Inflammatory macrophage treated with lipopolysaccharide for 4 hours (primary cell): ENCODE data around the gene SMCO3.
"Not testable (repeated sequence)": the region's sequence is repeated elsewhere in the genome, so short reads cannot be mapped to it uniquely, and the experiment has no call there.

Experiments used
- DNase-seq: peaks from one replicate; pipeline ENCODE4 v3.0.0-alpha.2; 2020

SMCO3 gene

DNA sequence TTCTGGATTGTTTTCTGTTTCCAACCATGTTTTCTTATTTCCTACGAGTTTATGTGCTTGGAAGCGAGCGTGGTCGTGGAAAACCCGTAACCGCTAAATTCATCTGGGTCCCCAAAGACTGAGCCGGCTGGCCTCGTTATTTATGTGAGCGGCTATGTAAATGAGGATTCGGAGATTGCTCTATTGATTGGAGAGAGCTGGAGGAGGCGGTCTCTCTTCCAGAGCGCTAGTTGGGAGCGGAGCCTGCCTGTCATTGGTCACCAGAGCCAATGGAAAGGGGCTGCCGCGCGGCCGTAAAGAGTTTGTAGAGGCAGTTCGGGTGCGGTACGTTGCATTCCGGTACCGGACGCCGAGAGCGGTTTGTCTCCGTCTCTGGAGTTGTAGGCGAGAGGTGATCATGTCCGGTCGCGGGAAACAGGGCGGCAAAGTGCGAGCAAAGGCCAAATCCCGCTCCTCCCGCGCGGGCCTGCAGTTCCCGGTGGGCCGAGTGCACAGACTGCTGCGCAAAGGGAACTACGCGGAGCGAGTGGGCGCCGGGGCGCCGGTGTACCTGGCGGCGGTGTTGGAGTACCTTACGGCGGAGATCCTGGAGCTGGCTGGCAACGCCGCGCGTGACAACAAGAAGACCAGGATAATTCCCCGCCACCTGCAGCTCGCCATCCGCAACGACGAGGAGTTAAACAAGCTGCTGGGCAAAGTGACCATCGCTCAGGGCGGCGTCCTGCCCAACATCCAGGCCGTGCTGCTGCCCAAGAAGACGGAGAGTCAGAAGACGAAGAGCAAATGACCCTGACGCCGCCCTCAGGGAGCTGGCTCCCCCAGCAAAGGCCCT is 39.7 kb downstream of the SMCO3 start:
- DNase-seq, result peak; percentile 95

DNA sequence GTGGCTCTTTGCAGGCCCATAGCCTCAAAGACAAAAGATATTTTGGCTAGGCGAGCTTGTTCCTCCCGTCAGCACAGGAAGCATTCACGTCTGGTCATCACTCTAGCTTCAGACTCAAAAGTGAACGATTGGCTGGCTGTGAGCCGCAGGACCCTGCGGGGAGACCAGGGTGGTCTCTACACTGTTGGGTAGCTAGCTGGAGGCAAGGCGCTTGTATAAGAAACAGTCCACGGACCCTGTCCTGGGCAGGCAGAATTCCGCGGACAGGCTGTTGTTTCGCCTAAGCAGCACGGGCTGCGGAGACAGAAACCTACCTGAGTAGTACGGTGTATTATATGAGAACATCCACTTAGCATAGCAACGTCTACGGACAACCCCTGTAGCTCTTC is 40.3 kb downstream of the SMCO3 start:
- no peak for DNase-seq

DNA sequence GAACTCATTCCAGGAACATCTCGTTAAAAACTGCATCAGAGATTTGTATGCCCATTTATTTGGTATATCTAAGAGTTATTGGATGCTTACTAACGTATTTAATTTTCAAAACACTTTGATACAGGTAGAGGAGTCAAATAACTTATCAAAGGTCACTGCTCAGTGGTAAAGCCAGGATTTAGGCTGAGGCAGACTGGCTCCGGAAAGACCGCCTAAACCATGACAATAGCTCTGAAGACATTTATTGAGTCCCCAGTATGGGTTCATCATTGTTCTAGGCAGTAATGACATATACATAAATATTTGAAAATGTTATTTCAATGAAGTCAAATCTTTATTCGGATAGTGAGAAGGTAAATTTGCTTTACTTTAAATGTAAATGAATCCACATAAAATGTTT is 41.0 kb downstream of the SMCO3 start:
- no peak for DNase-seq

DNA sequence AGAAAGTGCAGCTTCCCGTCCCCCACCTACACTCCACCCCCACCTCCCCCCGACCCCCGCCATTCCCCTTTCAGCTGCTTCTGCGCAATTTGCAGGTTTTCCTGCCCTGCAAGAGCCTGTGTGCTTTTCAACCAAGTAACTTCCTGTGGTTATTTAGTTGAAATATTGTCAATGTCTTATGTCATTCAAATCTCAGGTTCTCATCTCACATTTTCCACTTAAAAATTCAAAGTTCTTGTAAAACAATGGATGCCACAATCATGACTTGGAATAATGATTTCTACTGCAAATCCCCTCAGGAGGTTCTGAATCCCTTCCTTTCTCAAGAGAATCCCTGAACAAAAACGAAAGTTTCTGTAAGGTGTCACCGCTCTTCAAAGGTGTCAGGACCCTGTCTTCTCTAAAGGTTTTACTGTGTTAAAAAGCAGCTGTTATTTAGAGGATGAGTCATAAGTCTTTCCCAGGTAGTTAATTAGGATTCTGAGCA is 42.3 kb downstream of the SMCO3 start:
- DNase-seq, result peak; percentile 21

DNA sequence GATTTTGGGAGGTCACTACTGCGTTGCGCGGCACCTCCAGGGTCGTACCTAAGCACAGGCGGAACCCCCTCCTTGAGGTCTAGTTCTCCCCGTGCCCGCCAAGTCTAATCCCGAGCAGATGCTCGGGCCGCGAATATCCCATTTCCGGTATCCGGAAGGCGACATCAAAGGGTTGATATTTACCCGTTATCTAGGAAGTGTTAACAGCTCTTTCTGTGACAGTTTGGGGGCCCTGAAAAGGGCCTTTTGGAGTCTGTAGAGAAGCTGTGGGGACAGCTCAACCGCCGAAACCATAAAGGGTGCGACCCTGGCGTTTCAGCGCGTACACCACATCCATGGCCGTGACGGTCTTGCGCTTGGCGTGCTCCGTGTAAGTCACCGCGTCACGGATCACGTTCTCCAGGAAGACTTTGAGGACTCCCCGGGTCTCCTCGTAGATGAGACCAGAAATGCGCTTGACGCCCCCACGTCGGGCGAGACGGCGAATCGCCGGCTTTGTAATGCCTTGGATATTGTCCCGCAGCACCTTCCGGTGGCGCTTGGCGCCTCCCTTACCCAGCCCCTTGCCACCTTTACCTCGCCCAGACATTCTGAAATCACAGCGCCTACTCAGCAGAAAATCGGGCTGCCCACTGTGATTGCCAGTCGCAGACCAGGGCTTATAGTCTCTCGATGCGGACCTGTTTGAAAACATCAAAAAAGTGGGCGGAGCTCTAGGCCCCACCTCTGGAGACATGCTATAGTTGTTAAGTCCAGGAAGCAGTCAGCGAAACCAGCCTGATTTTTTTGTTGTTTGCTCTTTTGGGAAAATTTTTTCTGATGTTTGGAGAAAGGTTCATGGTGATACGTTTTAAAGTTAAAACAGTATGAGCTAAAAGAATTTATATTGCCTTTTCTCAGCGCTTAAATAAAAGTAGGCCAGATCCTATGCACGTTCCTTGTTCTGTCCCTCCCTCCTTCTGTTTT is 43.2 kb downstream of the SMCO3 start:
- peak; percentile 91 for DNase-seq

DNA sequence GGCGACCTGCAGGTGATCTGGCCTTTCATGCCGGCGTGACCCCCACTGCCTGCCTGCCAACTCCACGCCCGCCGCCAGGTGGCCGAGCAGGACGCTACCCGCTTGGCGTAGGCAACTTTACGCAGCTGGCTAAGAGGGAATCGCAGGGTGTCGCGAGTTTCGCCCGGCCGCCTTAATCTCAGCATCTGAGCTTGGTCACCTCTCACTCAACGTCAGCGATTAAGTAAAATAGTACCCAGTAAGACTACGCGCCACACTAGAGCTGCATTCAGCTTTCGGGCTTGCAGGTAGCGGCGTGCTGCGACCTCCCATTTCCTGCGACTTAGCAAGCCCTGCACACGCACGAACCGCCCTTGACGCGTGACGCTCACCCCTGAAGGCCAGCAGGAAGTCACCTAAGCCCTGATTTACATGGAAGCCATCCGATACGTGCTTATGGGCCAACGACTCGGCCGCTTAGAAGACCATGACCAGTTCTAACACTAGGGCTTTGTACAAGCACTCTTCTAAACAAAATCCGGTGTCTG is 44.0 kb downstream of the SMCO3 start:
- DNase-seq, result peak; percentile 79

DNA sequence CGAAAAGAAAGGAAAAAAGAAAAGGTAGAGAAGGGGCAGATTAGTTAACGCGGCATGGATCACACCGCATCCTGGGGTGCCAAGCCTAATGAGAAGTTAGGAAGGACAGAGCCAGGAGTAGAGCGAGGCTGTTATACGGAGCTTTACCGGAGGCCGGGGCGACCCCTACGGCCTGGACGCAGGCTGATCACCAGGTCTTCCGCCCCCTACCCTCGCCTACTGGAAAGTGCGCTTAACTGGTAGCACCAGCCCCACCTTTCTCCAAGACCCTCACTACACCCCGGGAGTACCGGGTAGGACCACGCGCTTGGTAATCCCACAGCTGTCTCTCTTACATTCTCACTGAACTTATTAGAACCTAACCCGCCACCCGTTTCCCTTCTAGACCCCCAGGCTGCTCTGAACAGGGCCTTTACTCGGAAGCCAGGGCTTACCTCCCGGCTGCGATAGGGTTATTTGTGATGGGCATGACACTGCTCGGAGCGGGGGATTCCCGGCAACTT is 44.5 kb downstream of the SMCO3 start:
- DNase-seq, result no peak

DNA sequence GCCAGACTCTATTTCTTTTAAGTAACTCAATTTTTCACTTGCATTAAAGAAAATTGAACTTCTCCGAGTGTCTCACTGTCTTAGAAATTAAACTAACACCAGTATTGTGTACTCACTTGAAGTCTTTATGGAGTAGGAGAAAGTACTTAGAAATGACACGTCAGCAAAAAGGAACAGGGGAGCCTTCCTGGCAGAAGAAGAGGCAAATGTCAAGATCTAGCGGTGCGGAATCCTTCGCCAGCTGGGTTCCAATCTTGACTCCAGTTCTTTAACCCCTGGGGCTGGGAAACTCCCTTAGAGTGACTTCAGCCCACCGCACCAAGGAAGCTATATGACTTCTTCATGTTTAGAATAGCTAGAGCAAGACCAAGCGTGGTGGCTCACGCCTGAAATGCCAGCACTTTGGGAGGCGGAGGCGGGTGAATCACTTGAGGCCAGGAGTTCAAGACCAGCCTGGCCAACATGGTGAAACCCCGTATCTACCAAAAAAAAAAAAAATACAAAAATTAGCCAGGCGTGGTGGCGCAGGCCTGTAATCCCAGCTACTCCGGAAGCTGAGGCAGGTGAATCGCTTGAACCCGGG is 45.1 kb downstream of the SMCO3 start:
- no peak for DNase-seq

DNA sequence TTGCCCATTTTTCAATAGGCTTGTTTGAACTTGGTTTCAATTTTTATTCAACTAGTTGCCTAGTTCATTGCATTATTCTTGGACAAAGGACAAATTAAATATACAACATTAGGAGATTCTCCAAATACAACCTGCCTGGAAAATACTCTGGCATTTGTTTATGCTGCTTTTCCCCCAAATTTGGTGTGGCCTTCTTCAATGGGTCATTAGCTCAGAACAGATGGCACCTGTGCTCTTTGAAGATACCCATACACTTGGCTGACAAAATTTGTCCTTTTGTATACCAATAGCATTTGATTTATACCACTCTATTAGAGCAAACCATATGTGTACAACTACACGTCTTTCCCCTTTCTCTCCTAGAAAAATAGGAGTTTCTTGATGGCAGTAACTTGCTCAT is 46.4 kb downstream of the SMCO3 start:
- DNase-seq, result no peak

DNA sequence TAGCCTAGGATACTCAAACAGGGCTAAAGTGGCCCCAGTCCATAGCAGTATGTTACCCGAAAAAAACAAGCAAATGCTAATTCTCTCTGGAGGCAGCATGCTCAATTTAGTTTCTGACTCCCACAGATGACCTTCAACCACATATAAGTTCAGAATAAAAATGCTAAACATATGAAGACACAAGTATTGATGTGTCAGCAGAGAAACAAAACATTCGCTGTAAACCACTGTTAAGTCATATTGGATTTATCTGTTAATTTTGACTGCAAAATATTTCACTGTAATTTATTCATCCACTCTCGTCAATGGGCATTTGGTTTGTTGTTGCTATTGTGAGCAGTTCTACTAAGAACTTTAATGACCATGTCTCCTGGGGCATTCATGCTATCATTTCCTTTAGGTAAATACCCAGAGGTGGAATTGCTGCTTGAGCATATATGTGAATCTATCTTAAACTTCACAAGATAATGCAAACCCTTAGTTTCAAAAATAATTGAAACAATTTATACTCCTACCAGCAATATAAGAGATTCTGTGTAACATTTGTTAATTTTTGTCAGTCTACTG is 47.2 kb downstream of the SMCO3 start:
- DNase-seq, result no peak

DNA sequence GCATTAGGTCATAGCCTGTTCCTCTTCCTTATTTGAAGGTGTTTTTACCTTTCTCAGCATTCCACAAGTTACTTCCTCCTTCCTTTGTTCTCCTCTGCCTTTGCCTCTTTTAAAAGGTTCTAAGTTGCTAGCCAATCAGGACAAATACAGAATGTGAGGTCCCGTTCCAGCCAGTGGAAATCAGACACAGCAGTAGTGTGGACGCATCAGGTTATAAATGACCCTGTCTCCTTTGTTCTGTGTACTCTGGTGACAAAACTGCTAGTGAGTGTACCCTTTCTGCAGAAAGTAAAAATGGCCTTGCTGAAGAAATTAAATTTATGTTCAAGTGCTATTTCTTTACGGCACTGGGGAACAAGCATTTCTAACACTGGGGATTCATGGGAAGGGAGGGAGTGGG is 48.0 kb downstream of the SMCO3 start:
- DNase-seq, result not testable (repeated sequence)

DNA sequence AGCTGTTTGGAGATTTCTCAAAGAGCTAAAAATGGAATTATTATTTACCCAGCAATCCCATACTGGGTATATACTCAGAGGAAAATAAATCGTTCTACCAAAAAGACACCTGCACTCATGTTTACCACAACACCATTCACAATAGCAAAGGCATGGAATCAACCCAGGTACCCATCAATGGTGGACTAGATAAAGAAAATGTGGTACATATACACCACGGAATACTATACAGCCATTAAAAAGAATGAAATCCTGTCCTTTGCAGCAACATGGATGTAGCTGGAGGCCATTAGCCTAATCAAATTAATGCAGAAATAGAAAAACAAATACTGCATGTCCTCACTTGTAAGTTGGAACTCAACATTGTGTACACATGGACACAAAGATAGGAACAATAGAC is 48.6 kb downstream of the SMCO3 start:
- no peak for DNase-seq

DNA sequence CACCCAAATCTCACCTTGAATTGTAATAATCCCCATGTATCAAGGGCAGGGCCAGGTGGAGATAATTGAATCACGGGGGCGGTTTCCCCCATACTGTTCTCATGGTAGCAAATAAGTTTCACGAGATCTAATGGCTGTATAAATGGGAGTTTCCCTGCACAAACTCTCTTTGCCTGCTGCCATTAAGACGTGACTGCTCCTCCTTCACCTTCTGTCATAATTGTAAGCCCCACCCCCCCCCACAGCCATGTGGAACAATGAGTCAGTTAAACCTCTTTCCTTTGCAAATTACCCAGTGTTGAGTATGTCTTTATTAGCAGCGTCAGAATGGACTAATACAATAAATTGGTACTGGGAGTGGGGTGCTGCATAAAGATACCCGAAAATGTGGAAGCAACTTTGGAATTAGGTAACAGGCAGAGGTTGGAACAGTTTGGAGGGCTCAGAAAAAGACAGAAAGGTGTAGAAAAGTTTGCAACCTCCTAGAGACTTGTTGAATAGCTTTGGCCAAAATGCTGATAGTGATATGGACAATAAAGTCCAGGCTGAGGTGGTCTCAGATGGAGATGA is 54.2 kb downstream of the SMCO3 start:
- DNase-seq, result not testable (repeated sequence)

DNA sequence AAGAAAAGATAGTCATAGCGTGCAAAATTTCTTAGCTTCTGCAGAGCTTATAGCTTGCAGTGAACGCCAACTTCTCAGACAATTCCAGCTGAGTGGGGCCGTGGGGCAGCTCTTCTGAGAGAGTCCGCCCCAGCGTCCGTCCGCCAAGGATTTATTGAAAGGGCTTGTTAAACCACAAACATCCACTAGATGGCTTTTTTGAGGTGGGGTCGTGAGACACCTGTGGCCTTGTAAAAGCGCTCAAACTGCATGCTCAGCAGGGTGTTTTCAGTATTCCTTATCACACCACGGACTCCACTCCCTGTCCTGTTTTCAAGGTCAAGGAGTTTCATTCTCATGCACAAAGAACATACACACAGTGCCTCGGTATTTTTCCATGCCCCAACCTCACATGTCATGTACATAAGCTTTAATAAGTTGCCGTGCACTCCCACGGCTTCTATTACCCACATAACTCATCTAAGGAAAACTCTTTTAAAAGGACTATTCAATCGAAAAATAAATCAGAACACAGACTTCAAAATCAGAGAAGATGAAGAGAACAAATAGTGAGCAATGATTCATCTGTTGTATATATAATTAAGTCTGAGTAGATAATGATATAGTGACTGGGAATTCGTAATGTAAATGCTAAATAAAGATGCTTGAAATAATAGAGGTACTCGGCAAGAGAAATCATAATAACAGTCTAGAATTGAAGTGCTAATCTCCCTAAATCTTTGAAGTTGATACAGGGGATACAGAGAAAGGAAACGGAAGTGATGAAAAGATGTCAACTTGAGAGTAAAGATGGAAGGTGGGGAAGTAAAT is 57.4 kb downstream of the SMCO3 start:
- DNase-seq, result no peak
